GM18868 (cell line): ENCODE results near the gene CPHXL.

Source experiments
- ATAC-seq: cut with Tn5 transposase; IDR thresholded peaks from one replicate; pipeline ENCODE4 v1.9.1; 2021; ENCODE audit warnings: mild to moderate bottlenecking, moderate library complexity; ENCODE audit not compliant: unreplicated experiment

Gene CPHXL

GRCh38 chr16:75702242-75702641 is 24.0 kb downstream of the CPHXL start:
- no peak for ATAC-seq

GRCh38 chr16:75701361-75701760 is 24.9 kb downstream of the CPHXL start, which contains the start of gene DUXB:
TSS of gene DUXB (minus strand) at chr16:75701461. CDS start at chr16:75701418, 43 bp downstream.
- no peak for ATAC-seq

GRCh38 chr16:75697571-75697970 is 28.7 kb downstream of the CPHXL start:
- no peak for ATAC-seq

GRCh38 chr16:75695708-75696107 is 30.6 kb downstream of the CPHXL start:
- ATAC-seq = no peak

- peak; percentile 76 for ATAC-seq
Observed at GRCh38 chr16:75687361-75687760, 38.9 kb downstream of the CPHXL start.

GRCh38 chr16:75682308-75682707 is 44.0 kb downstream of the CPHXL start:
- ATAC-seq = no peak

- ATAC-seq = no peak
Observed at GRCh38 chr16:75679366-75679765, 46.9 kb downstream of the CPHXL start.

GRCh38 chr16:75676909-75677308 is 49.4 kb downstream of the CPHXL start, which contains the start of gene CPHXL2:
TSS of gene CPHXL2 (minus strand) at chr16:75677009. CDS start at chr16:75676999, 10 bp downstream.
- no peak for ATAC-seq

- ATAC-seq = no peak
Observed at GRCh38 chr16:75667503-75667902, 58.8 kb downstream of the CPHXL start.
